Panc1 (cell line): Measurements from ENCODE around the gene TENT4B.

Experiments
- POLR2AphosphoS5 ChIP-seq: IDR thresholded peaks from 2 replicates; pipeline ENCODE4 v1.6.1; 2012; ENCODE audit warnings: mild to moderate bottlenecking, low read depth, low read length, moderate library complexity
- TF ChIP-seq, protein P1 (sequence below): fragments of 450-650 bp; IDR thresholded peaks from 2 replicates; pipeline ENCODE4 v1.5.1; 2017; ENCODE audit warnings: mild to moderate bottlenecking

DNA sequence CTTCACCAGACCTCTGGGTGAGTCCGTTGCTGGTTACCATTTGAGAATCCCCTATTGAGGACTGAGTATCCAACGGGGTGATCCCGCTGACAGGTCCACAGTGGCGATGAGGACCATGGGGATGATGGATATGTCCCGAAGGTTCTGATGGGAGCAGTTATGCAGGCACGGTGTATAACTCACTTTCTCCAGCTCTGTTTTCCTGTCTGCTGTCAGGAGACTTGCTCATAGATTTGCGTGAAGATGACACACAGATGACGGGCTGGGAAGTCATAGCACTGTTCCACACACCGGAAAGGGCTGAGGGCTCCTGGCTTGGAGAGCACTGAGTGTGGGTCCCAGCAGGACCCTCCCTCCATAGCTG, 91.0 kb downstream of the TENT4B start:
- TF ChIP-seq, protein P1, sequence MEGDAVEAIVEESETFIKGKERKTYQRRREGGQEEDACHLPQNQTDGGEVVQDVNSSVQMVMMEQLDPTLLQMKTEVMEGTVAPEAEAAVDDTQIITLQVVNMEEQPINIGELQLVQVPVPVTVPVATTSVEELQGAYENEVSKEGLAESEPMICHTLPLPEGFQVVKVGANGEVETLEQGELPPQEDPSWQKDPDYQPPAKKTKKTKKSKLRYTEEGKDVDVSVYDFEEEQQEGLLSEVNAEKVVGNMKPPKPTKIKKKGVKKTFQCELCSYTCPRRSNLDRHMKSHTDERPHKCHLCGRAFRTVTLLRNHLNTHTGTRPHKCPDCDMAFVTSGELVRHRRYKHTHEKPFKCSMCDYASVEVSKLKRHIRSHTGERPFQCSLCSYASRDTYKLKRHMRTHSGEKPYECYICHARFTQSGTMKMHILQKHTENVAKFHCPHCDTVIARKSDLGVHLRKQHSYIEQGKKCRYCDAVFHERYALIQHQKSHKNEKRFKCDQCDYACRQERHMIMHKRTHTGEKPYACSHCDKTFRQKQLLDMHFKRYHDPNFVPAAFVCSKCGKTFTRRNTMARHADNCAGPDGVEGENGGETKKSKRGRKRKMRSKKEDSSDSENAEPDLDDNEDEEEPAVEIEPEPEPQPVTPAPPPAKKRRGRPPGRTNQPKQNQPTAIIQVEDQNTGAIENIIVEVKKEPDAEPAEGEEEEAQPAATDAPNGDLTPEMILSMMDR, result no peak
- no peak for TF ChIP-seq POLR2AphosphoS5
